Thyroid gland (tissue), 4 donors: Measurements from ENCODE around the gene HOXB9.

Source experiments
- CTCF ChIP-seq, 6 experiments: fragments of 200-600 bp in 3 of 6; fragments of 450-650 bp in 3 of 6; sonication (generic) in 3 of 6; IDR thresholded peaks; one replicate each; pipeline ENCODE4 v1.5.1; 2016 to 2019; ENCODE audit warnings: antibody characterized with exemption in 6 of 6, mild to moderate bottlenecking in 2 of 6, inconsistent platforms in 1 of 6, moderate library complexity in 1 of 6
- POLR2A ChIP-seq, 2 donors: fragments of 450-650 bp; IDR thresholded peaks; one replicate each; pipeline ENCODE4 v1.6.1; 2017; ENCODE audit warnings: antibody characterized with exemption in 2 of 2, mild to moderate bottlenecking in 2 of 2, moderate library complexity in 1 of 2

GRCh38 chr17:48576479-48577309 is 49.5 kb downstream of the HOXB9 start:
- no peak for TF ChIP-seq POLR2A (IDR thresholded peaks at IDR 0.05)
- TF ChIP-seq CTCF (IDR thresholded peaks at IDR 0.05), result no peak
